ENCODE results near the gene MXRA8. TPM values are rescaled to one million over a fixed set of nuclear protein-coding genes. Genes with fewer than 3 reads are reported as not detected.

MXRA8 gene
- total RNA-seq, 2 experiments from 2014 or later = 0.25 to 0.49 TPM

DNA sequence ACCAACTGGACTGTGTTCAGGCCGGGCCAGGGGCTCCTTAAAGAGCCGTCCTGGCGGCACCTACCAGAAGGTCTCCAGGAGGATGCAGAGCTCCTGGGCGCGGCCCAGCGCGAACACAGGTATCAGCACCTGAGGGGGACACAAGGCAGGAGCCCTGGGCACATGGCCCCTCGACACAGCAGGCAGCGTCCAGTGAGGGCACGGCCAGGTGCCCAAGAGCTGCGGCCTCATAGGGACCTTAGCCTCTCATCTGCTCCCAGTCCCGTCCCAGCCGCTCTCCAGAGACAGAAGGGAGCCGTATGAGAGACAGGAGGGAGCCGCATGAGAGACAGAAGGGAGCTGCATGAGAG lies 44.1 kb downstream of the MXRA8 start:
- intact Hi-C loops (cut with DNase I, micrococcal nuclease) = no loop called here

GRCh38 chr1:1313500-1314236 lies 44.7 kb downstream of the MXRA8 start:
- H3K4me1 Mint-ChIP-seq = peaks cover 2% of the 10 kb centered on the region
- no peaks in the 10 kb centered on the region for H3K27me3 Mint-ChIP-seq
- ATAC-seq = no peak
- intact Hi-C loops (cut with DNase I, micrococcal nuclease) = no loop called here
- no peak for DNase-seq
- ChIA-PET POLR2A (no interaction called here), CTCF (no interaction called here)
- no peak overlapping the region for H3K4me3 Mint-ChIP-seq
- H3K9me3 Mint-ChIP-seq (ENCODE audit: low read depth) = no peaks in the 10 kb centered on the region
- H3K27ac Mint-ChIP-seq = no peak overlapping the region
- H3K36me3 Mint-ChIP-seq (ENCODE audit: low read depth) = peaks cover 17% of the 10 kb centered on the region

More for the DNA sequence above, 44.1 kb downstream of the MXRA8 start:
- ATAC-seq = no peak
- H3K36me3 Mint-ChIP-seq (ENCODE audit: low read depth) = peaks cover 22% of the 10 kb centered on the region
- CTCF ChIA-PET = no interaction called here
- no peak for DNase-seq
- no peaks in the 10 kb centered on the region for H3K9me3 Mint-ChIP-seq (ENCODE audit: low read depth)
- POLR2A ChIA-PET = no interaction called here
- no peak overlapping the region for H3K27ac Mint-ChIP-seq
- H3K4me1 Mint-ChIP-seq = peaks cover 2% of the 10 kb centered on the region
- H3K4me3 Mint-ChIP-seq = no peak overlapping the region
- no peaks in the 10 kb centered on the region for H3K27me3 Mint-ChIP-seq

GRCh38 chr1:1312450-1313314 lies 45.7 kb downstream of the MXRA8 start:
- Mint-ChIP-seq H3K4me1 (peaks cover 2% of the 10 kb centered on the region), H3K4me3 (no peak overlapping the region), H3K27ac (no peak overlapping the region), H3K9me3 (ENCODE audit: low read depth) (no peaks in the 10 kb centered on the region), H3K27me3 (no peaks in the 10 kb centered on the region), H3K36me3 (ENCODE audit: low read depth) (peaks cover 16% of the 10 kb centered on the region)
- DNase-seq (no peak), ATAC-seq (no peak)
- ChIA-PET CTCF (no interaction called here), POLR2A (no interaction called here)
- intact Hi-C loops (cut with DNase I, micrococcal nuclease) = no loop called here

GRCh38 chr1:1311107-1312104 lies 46.9 kb downstream of the MXRA8 start:
- no peak for ATAC-seq
- intact Hi-C loops (cut with DNase I, micrococcal nuclease) = no loop called here
- ChIA-PET CTCF (interaction anchor here (0.5 to 0.9 kb wide), 2 partner anchors 63 to 88 kb away, joined by 3 to 4 read pairs; partner anchors contain the start of genes AURKAIP1 and CCNL2), POLR2A (no interaction called here)
- peaks cover 10% of the 10 kb centered on the region for H3K4me1 Mint-ChIP-seq
- no peak overlapping the region for H3K27ac Mint-ChIP-seq
- peaks cover 11% of the 10 kb centered on the region for H3K36me3 Mint-ChIP-seq (ENCODE audit: low read depth)
- H3K27me3 Mint-ChIP-seq = no peaks in the 10 kb centered on the region
- no peak for DNase-seq
- no peaks in the 10 kb centered on the region for H3K9me3 Mint-ChIP-seq (ENCODE audit: low read depth)
- H3K4me3 Mint-ChIP-seq = no peak overlapping the region

GRCh38 chr1:1310476-1311053 lies 47.8 kb downstream of the MXRA8 start:
- H3K27ac Mint-ChIP-seq = no peak overlapping the region
- POLR2A ChIA-PET = no interaction called here

GRCh38 chr1:1310109-1310385 lies 48.3 kb downstream of the MXRA8 start:
- H3K27me3 Mint-ChIP-seq = no peaks in the 10 kb centered on the region
- POLR2A ChIA-PET = no interaction called here
- no peak for DNase-seq
- H3K9me3 Mint-ChIP-seq (ENCODE audit: low read depth) = no peaks in the 10 kb centered on the region
- CTCF ChIA-PET = interaction anchor here (0.7 to 0.9 kb wide), 4 partner anchors 15 to 527 kb away, joined by 3 to 4 read pairs (median 4); no protein-coding TSS in a partner anchor
- H3K27ac Mint-ChIP-seq = no peak overlapping the region
- H3K4me3 Mint-ChIP-seq = peak overlapping the region; percentile 76
- H3K36me3 Mint-ChIP-seq (ENCODE audit: low read depth) = peaks cover 8% of the 10 kb centered on the region
- no peak for ATAC-seq
- H3K4me1 Mint-ChIP-seq = peaks cover 22% of the 10 kb centered on the region
- intact Hi-C loops (cut with DNase I, micrococcal nuclease) = no loop called here

More at GRCh38 chr1:1310476-1311053, 47.8 kb downstream of the MXRA8 start:
- peaks cover 17% of the 10 kb centered on the region for H3K4me1 Mint-ChIP-seq
- no peaks in the 10 kb centered on the region for H3K9me3 Mint-ChIP-seq (ENCODE audit: low read depth)
- H3K36me3 Mint-ChIP-seq (ENCODE audit: low read depth) = peaks cover 8% of the 10 kb centered on the region
- DNase-seq = no peak
- intact Hi-C loops (cut with DNase I, micrococcal nuclease) = no loop called here
- H3K27me3 Mint-ChIP-seq = no peaks in the 10 kb centered on the region
- CTCF ChIA-PET = interaction anchor here (0.7 kb wide), 2 partner anchors 73 to 526 kb away, joined by 3 read pairs; no protein-coding TSS in a partner anchor
- ATAC-seq = no peak
- H3K4me3 Mint-ChIP-seq = no peak overlapping the region

- ChIA-PET CTCF (interaction anchor here (0.6 to 0.9 kb wide), 5 partner anchors 16 to 527 kb away, joined by 3 to 4 read pairs (median 3); no protein-coding TSS in a partner anchor), POLR2A (interaction anchor here (0.5 kb wide), 1 partner anchor 14 kb away, joined by 3 read pairs; no protein-coding TSS in a partner anchor)
- Mint-ChIP-seq H3K27me3 (no peaks in the 10 kb centered on the region), H3K4me1 (peaks cover 23% of the 10 kb centered on the region), H3K9me3 (ENCODE audit: low read depth) (no peaks in the 10 kb centered on the region), H3K27ac (peak overlapping the region; percentile 31), H3K4me3 (peak overlapping the region; percentile 76), H3K36me3 (ENCODE audit: low read depth) (peaks cover 8% of the 10 kb centered on the region)
- ATAC-seq = no peak
- DNase-seq = peak; percentile 36
- intact Hi-C loops (cut with DNase I, micrococcal nuclease) = loop anchor here (2.0 to 10.0 kb wide), 4 partner anchors 37 to 1268 kb away; partner anchors contain the start of genes AURKAIP1 (in 1 of the 2) and UBE2J2 (in 1 of the 2)
These were observed 48.9 kb downstream of the MXRA8 start for GRCh38 chr1:1309251-1310108.

GRCh38 chr1:1308756-1309250 lies 49.6 kb downstream of the MXRA8 start:
- Mint-ChIP-seq H3K9me3 (ENCODE audit: low read depth) (no peaks in the 10 kb centered on the region), H3K27me3 (no peaks in the 10 kb centered on the region), H3K4me3 (peak overlapping the region; percentile 76), H3K4me1 (peaks cover 23% of the 10 kb centered on the region), H3K36me3 (ENCODE audit: low read depth) (peaks cover 7% of the 10 kb centered on the region), H3K27ac (peak overlapping the region; percentile 65)
- CTCF ChIA-PET = no interaction called here
- intact Hi-C loops (cut with DNase I, micrococcal nuclease) = loop anchor here (1.0 to 10.0 kb wide), 22 partner anchors 15 to 1268 kb away; partner anchors contain the start of genes AURKAIP1 (in 2 of the 2), MRPL20 (in 2 of the 2), UBE2J2 (in 2 of the 2) and ATAD3A (in 1 of the 2)
- DNase-seq (peak; percentile 33), ATAC-seq (no peak)
- POLR2A ChIA-PET = interaction anchor here (0.5 kb wide), 1 partner anchor 15 kb away, joined by 3 read pairs; no protein-coding TSS in a partner anchor

GRCh38 chr1:1307923-1308755 lies 50.2 kb downstream of the MXRA8 start, which contains the start of the genes ACAP3 and PUSL1:
Gene ACAP3, minus strand, starts transcription at chr1:1307930. Its CDS starts 115 bp downstream, at chr1:1307815.
Gene PUSL1, plus strand, starts transcription at chr1:1308597. Its CDS starts 47 bp downstream, at chr1:1308644.
- H3K4me3 Mint-ChIP-seq = peak within 1 kb of the TSS; percentile 80
- intact Hi-C loops (cut with DNase I, micrococcal nuclease) = loop anchor here (1.0 to 10.0 kb wide), 22 partner anchors 16 to 1269 kb away; partner anchors contain the start of genes AURKAIP1 (in 2 of the 2), MRPL20 (in 2 of the 2), UBE2J2 (in 2 of the 2) and ATAD3A (in 1 of the 2)
- peak within 1 kb of the TSS; percentile 84 for H3K27ac Mint-ChIP-seq
- peaks cover under 1% of the 10 kb centered on the region for H3K36me3 Mint-ChIP-seq (ENCODE audit: low read depth)
- ATAC-seq = peak; percentile 73
- H3K27me3 Mint-ChIP-seq = no peaks in the 10 kb centered on the region
- no peaks in the 10 kb centered on the region for H3K9me3 Mint-ChIP-seq (ENCODE audit: low read depth)
- H3K4me1 Mint-ChIP-seq = peaks cover 23% of the 10 kb centered on the region
- CTCF ChIA-PET = no interaction called here
- DNase-seq = peak; percentile 94
- POLR2A ChIA-PET = no interaction called here

Data from activated CD4-positive, alpha-beta T cell treated with anti-CD3 and anti-CD28 coated beads for 36 hours (primary cell).